Prostate gland (tissue), 2 donors: ENCODE results near the gene FADS2. TPM values are rescaled to one million over a fixed set of nuclear protein-coding genes. Genes with fewer than 3 reads are reported as not detected.

Experiments
- DNase-seq: peaks from one replicate; pipeline ENCODE4 v3.0.0-alpha.2; 2019; ENCODE audit warnings: low spot score
- H3K27ac ChIP-seq, 2 donors: fragments of 200-600 bp; sonication (generic); 2 replicates each; pipeline ENCODE4 v1.5.1; 2017 to 2019
- H3K27me3 ChIP-seq: fragments of 200-600 bp; sonication (generic); replicated peaks from 2 replicates; pipeline ENCODE4 v1.5.1; 2019; ENCODE audit not compliant: insufficient read depth
- H3K36me3 ChIP-seq, 2 donors: fragments of 200-600 bp; sonication (generic); 1 replicate in 1 of 2; 2 replicates in 1 of 2; pipeline versions ENCODE4 v1.5.1 to v1.8.1; 2017 to 2019
- H3K4me1 ChIP-seq: fragments of 200-600 bp; sonication (generic); replicated peaks from 2 replicates; pipeline ENCODE4 v1.5.1; 2019
- H3K4me3 ChIP-seq, 2 donors: fragments of 200-600 bp; sonication (generic); 2 replicates each; pipeline ENCODE4 v1.5.1; 2017 to 2019
- H3K9me3 ChIP-seq: fragments of 200-600 bp; sonication (generic); 2 replicates; pipeline ENCODE4 v1.5.1; 2017
- POLR2A ChIP-seq: fragments of 450-650 bp; IDR thresholded peaks from one replicate; pipeline ENCODE4 v1.6.1; 2016; ENCODE audit warnings: antibody characterized with exemption, mild to moderate bottlenecking
- POLR2AphosphoS5 ChIP-seq: sonication (generic); formaldehyde crosslinking; IDR thresholded peaks from one replicate; pipeline ENCODE4 v1.6.1; 2017; ENCODE audit warnings: antibody characterized with exemption
- WGBS: methylation state at CpG from one replicate; pipeline ENCODE4 v1.1.5; 2018; 5-methylcytosine and 5-hydroxymethylcytosine counted together
- intact Hi-C: fragments of 100-400 bp; cut with DNase I; formaldehyde crosslinking; loops from one replicate; pipeline ENCODE4 v1.14.2; 2022
- total RNA-seq, 2 donors: library from RNA; depleted of rRNA; stranded (reverse); fragments of >200 nt; gene quantifications; one replicate each; pipeline ENCODE4 v1.1.0, GENCODE V29; 2016
- TF ChIP-seq, protein P1 (sequence below), 4 experiments: fragments of 200-600 bp in 2 of 4; fragments of 450-650 bp in 2 of 4; sonication (generic) in 2 of 4; IDR thresholded peaks; 1 replicate in 3 of 4; 2 replicates in 1 of 4; pipeline ENCODE4 v1.5.1; 2016 to 2019; ENCODE audit warnings: antibody characterized with exemption in 4 of 4, mild to moderate bottlenecking in 2 of 4, moderate library complexity in 2 of 4

The FADS2 gene
- total RNA-seq, 2 donors from 2014 or later: 67.5 to 213 TPM

DNA sequence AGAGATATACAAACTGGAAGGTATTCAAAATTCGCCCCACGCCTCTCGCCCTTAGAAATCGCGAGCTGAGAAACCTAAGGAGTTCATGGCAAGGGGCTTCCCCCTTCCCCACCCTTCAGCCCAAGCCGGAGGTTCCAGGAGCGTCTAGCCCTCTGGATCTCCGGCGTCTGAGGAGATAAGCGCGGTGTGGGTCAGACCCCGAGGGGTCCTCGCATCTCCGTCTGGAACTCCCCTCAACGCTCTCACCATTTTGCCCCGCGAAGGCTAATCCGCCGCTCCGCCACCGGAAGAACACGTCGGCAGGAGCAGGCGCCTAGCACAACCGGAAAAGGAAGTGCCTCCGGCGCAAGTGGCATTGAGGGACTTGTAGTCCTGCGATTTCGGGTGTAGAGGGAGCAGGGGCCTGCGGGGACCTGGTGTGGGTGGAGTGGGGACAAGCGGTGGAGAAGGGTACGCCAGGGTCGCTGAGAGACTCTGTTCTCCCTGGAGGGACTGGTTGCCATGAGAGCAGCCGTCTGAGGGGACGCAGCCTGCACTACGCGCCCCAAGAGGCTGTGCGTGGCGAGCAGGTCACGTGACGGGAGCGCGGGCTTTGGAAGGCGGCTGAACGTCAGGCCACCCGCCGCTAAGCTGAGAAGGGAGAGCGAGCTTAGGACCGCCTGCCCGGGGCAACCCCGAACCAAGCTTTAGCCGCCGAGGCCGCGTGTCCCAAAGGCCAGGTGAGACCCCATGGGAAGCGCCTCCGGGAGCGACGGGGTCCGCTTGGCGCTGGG lies 35.6 kb upstream of the FADS2 start, which contains the start of the genes FEN1 and TMEM258:
Gene FEN1, plus strand, starts transcription at position 602 of the 773 bp plus-strand sequence. CDS start 2,451 bp downstream, outside the sequence.
Gene TMEM258, minus strand, starts transcription at position 290 of the 773 bp plus-strand sequence. Its CDS starts 41 bp downstream, at position 249.
- Histone ChIP-seq H3K27ac (peak within 1 kb of the TSS; percentile 88 to 92), H3K36me3 (peaks cover 4 to 5% of the 10 kb centered on the region in 2 donors), H3K4me3 (peak within 1 kb of the TSS; percentile 63 to 77), H3K9me3 (no peaks in the 10 kb centered on the region), H3K27me3 (no peaks in the 10 kb centered on the region), H3K4me1 (peaks cover 16% of the 10 kb centered on the region)
- peak; percentile 84 for DNase-seq
- TF ChIP-seq, protein P1, sequence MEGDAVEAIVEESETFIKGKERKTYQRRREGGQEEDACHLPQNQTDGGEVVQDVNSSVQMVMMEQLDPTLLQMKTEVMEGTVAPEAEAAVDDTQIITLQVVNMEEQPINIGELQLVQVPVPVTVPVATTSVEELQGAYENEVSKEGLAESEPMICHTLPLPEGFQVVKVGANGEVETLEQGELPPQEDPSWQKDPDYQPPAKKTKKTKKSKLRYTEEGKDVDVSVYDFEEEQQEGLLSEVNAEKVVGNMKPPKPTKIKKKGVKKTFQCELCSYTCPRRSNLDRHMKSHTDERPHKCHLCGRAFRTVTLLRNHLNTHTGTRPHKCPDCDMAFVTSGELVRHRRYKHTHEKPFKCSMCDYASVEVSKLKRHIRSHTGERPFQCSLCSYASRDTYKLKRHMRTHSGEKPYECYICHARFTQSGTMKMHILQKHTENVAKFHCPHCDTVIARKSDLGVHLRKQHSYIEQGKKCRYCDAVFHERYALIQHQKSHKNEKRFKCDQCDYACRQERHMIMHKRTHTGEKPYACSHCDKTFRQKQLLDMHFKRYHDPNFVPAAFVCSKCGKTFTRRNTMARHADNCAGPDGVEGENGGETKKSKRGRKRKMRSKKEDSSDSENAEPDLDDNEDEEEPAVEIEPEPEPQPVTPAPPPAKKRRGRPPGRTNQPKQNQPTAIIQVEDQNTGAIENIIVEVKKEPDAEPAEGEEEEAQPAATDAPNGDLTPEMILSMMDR (IDR thresholded peaks at IDR 0.05): peak in 2 of 4 experiments; percentile 44 to 46
- TF ChIP-seq POLR2AphosphoS5 (peak; percentile 96), POLR2A (peak; percentile 43)
- under 1% methylated on average over 61 of the region's 61 CpGs for WGBS
- intact Hi-C loops: no loop called here

DNA sequence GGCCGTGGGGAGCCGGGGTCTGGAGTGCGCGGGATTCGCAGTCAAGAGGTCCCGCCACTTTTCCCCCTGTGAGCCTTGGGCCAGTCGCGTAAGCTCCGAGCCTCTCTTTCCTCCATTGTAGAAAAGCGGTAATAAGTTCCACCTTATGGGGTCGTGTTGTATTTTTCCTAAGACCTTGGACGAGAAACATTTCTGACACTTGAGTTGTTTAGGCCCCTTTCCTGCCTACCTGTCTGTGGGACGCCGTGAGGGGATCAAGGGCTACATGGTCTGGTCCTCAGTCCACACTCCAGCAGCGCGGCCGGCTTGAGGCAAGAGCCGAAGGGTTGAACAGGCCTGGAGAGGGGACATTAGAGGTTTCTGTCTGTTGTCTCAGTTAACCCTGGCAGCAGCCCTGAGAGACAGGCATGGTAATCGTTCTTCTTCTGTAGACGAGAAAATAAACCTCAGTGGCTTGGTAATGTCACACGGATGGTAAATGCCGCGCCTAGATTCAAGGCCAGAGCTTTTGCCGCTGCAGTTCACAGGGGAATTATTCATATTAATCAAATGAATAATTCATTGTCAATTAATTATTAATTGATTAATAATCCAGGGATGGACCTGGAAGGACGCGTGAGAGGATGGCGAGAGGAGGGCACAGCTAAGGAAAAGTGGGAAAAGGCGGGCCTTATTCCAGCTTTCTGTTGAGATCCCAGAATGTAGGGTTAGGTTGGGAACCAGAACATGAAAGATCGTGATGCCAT lies 34.8 kb upstream of the FADS2 start:
- Histone ChIP-seq H3K4me1 (peaks cover 16% of the 10 kb centered on the region), H3K36me3 (peaks cover under 1 to 5% of the 10 kb centered on the region in 2 donors), H3K27me3 (no peaks in the 10 kb centered on the region), H3K9me3 (no peaks in the 10 kb centered on the region), H3K4me3 (peak overlapping the region; percentile 63 to 77), H3K27ac (peak overlapping the region; percentile 88 to 92)
- TF ChIP-seq POLR2AphosphoS5 (no peak), POLR2A (no peak)
- TF ChIP-seq, protein P1 (IDR thresholded peaks at IDR 0.05): no peak
- intact Hi-C loops: no loop called here
- 2% methylated on average over 29 of the region's 29 CpGs for WGBS
- DNase-seq: no peak

DNA sequence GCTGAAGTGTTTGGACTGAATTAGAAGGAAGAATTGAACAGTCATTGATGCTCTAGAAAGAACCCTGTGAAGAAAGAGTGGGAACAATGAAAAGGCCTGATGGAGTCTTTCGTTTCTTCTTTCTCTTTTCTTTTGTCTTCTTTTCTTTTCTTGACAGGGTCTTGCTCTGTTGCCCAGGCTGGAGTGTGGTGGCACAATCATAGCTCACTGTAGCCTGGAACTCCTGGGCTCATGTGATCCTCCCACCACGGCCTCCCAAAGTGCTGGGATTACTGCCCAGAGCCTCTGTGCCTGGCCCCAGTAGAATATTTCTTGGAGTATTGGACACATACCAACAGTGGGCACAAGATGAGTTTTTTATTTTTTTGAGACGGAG lies 34.3 kb upstream of the FADS2 start:
- DNase-seq: no peak
- H3K36me3 ChIP-seq: peaks cover 0 to 5% of the 10 kb centered on the region in 2 donors
- H3K4me3 ChIP-seq: no peak overlapping the region
- no peaks in the 10 kb centered on the region for H3K27me3 ChIP-seq
- H3K9me3 ChIP-seq: no peaks in the 10 kb centered on the region
- no peak overlapping the region for H3K27ac ChIP-seq
- TF ChIP-seq POLR2AphosphoS5: no peak
- no peak for TF ChIP-seq POLR2A
- TF ChIP-seq, protein P1 (IDR thresholded peaks at IDR 0.05): no peak
- peaks cover 16% of the 10 kb centered on the region for H3K4me1 ChIP-seq
- WGBS: 47% methylated on average over 3 of the region's 3 CpGs
- intact Hi-C loops: no loop called here

DNA sequence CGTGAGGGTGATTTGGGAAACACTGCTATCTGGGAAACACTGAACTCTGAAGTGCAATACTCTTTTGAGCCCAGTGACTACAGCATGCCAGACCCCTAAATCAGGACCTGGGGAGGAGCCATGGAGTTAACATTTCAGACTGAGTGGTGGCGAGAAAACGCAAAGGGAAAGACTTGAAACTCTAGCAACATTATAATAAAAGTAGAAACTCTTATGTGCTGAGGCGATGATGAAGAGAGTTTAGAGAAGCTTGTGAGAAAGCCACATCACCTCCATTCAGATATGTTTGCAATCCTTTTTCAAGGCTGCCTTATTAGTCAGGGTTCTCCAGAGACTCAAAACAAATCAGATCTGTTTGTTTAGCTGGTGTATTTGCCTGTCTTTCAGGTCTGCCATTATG lies 33.5 kb upstream of the FADS2 start:
- no peak overlapping the region for H3K27ac ChIP-seq
- WGBS: 84% methylated on average over 4 of the region's 4 CpGs

More for the DNA sequence above, 33.5 kb upstream of the FADS2 start:
- Histone ChIP-seq H3K4me3 (no peak overlapping the region), H3K4me1 (peaks cover 16% of the 10 kb centered on the region), H3K9me3 (no peaks in the 10 kb centered on the region), H3K27me3 (no peaks in the 10 kb centered on the region), H3K36me3 (peaks cover 0 to 2% of the 10 kb centered on the region in 2 donors)
- intact Hi-C loops: no loop called here
- TF ChIP-seq, protein P1 (IDR thresholded peaks at IDR 0.05): no peak
- TF ChIP-seq POLR2AphosphoS5 (no peak), POLR2A (no peak)
- DNase-seq: no peak
